ENCODE data around the gene VDR. TPM values are rescaled to one million over a fixed set of nuclear protein-coding genes. Genes with fewer than 3 reads are reported as not detected.

The VDR gene
- polyA plus RNA-seq, 1 donor (not counting 4 experiments of a cell fraction or from before 2014, with no cell fraction given), result 43.3 TPM

GRCh38 chr12:47878293-47878917 lies 26.4 kb downstream of the VDR start:
- Histone ChIP-seq H3K4me1 (ENCODE audit: control insufficient read depth, extremely low read depth, insufficient read depth, low read length) (peaks cover 36% of the 10 kb centered on the region), H3K4me2 (ENCODE audit: control insufficient read depth, extremely low read depth, insufficient read depth, low read depth, low read length) (no peak overlapping the region), H4K20me1 (ENCODE audit: control insufficient read depth, extremely low read depth, insufficient read depth, low read length) (peaks cover 7% of the 10 kb centered on the region), H3K4me3 (ENCODE audit: control insufficient read depth in 2 of 3, extremely low read depth in 1 of 3, insufficient read depth in 2 of 3, low read depth in 1 of 3, low read length in 3 of 3) (no peak overlapping the region), H3K9me3 (ENCODE audit: control insufficient read depth, low read depth, low read length) (no peaks in the 10 kb centered on the region), H3K27ac (ENCODE audit: control insufficient read depth, insufficient read depth, low read length) (no peak overlapping the region), H2AFZ (ENCODE audit: control insufficient read depth, low read length) (no peak overlapping the region), H3K9ac (ENCODE audit: control insufficient read depth, extremely low read depth, insufficient read depth, low read length) (no peak overlapping the region), H3K9me1 (ENCODE audit: control insufficient read depth, extremely low read depth, insufficient read depth, low read length) (peaks cover 9% of the 10 kb centered on the region), H3K36me3 (ENCODE audit: control insufficient read depth in 2 of 2, extremely low read depth in 1 of 2, insufficient read depth in 2 of 2, low read length in 2 of 2) (peaks cover 22 to 37% of the 10 kb centered on the region in 2 experiments), H3K79me2 (ENCODE audit: control insufficient read depth, insufficient read depth, low read length) (peaks cover 28% of the 10 kb centered on the region), H3K27me3 (ENCODE audit: control insufficient read depth, extremely low read depth, insufficient read depth, low read length) (no peaks in the 10 kb centered on the region)
- FAIRE-seq, result no peak
- dilution Hi-C loops (cut with MboI; ENCODE audit: extremely low pct_ligation_motif_present, low sequenced_read_pairs), result no loop called here
- DNase-seq (ENCODE audit: low read depth, low spot score), result no peak
- TF ChIP-seq CTCF (optimal IDR thresholded peaks at IDR 0.05 in 1 of 3, IDR thresholded peaks at IDR 0.05 in 1 of 3, conservative IDR thresholded peaks at IDR 0.05 in 1 of 3; ENCODE audit: extremely low read depth in 1 of 3, insufficient read depth in 2 of 3, low read length in 3 of 3), result no peak
- TF ChIP-seq EZH2 (IDR thresholded peaks at IDR 0.05; ENCODE audit: low read length), result no peak

GRCh38 chr12:47877081-47877480 lies 27.7 kb downstream of the VDR start:
- dilution Hi-C loops (cut with MboI; ENCODE audit: extremely low pct_ligation_motif_present, low sequenced_read_pairs), result no loop called here
- DNase-seq (ENCODE audit: low read depth, low spot score), result no peak
- Histone ChIP-seq H2AFZ (ENCODE audit: control insufficient read depth, low read length) (no peak overlapping the region), H3K4me2 (ENCODE audit: control insufficient read depth, extremely low read depth, insufficient read depth, low read depth, low read length) (no peak overlapping the region), H4K20me1 (ENCODE audit: control insufficient read depth, extremely low read depth, insufficient read depth, low read length) (no peaks in the 10 kb centered on the region), H3K27ac (ENCODE audit: control insufficient read depth, insufficient read depth, low read length) (peak overlapping the region; percentile 8), H3K27me3 (ENCODE audit: control insufficient read depth, extremely low read depth, insufficient read depth, low read length) (no peaks in the 10 kb centered on the region), H3K9me1 (ENCODE audit: control insufficient read depth, extremely low read depth, insufficient read depth, low read length) (peaks cover 2% of the 10 kb centered on the region), H3K4me3 (ENCODE audit: control insufficient read depth in 2 of 3, extremely low read depth in 1 of 3, insufficient read depth in 2 of 3, low read depth in 1 of 3, low read length in 3 of 3) (no peak overlapping the region), H3K9ac (ENCODE audit: control insufficient read depth, extremely low read depth, insufficient read depth, low read length) (no peak overlapping the region), H3K79me2 (ENCODE audit: control insufficient read depth, insufficient read depth, low read length) (peaks cover 20% of the 10 kb centered on the region), H3K36me3 (ENCODE audit: control insufficient read depth in 2 of 2, extremely low read depth in 1 of 2, insufficient read depth in 2 of 2, low read length in 2 of 2) (peaks cover 21 to 41% of the 10 kb centered on the region in 2 experiments), H3K9me3 (ENCODE audit: control insufficient read depth, low read depth, low read length) (no peaks in the 10 kb centered on the region), H3K4me1 (ENCODE audit: control insufficient read depth, extremely low read depth, insufficient read depth, low read length) (peaks cover 23% of the 10 kb centered on the region)
- TF ChIP-seq CTCF (optimal IDR thresholded peaks at IDR 0.05 in 1 of 3, IDR thresholded peaks at IDR 0.05 in 1 of 3, conservative IDR thresholded peaks at IDR 0.05 in 1 of 3; ENCODE audit: extremely low read depth in 1 of 3, insufficient read depth in 2 of 3, low read length in 3 of 3) (no peak), EZH2 (IDR thresholded peaks at IDR 0.05; ENCODE audit: low read length) (no peak)
- FAIRE-seq, result no peak
